ENCODE measurements around the gene FAM50B.

DNA sequence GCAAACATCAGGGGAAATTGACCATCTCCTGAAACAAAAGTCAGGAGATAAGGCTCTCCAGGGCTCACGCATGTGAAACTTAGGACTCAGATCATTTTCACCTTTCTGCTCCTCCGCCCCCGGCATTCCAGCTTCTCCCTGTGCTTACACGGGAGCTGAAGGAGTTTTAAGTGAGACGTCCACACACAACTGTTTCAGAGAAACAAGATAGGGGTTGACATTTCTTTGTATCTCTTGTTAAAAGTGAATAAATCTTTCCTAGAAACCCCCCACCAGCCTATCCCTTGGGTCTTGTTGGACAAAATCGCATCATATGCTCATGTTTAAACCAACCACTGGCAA, 46.1 kb downstream of the FAM50B start:
- TF ChIP-seq, protein P1, sequence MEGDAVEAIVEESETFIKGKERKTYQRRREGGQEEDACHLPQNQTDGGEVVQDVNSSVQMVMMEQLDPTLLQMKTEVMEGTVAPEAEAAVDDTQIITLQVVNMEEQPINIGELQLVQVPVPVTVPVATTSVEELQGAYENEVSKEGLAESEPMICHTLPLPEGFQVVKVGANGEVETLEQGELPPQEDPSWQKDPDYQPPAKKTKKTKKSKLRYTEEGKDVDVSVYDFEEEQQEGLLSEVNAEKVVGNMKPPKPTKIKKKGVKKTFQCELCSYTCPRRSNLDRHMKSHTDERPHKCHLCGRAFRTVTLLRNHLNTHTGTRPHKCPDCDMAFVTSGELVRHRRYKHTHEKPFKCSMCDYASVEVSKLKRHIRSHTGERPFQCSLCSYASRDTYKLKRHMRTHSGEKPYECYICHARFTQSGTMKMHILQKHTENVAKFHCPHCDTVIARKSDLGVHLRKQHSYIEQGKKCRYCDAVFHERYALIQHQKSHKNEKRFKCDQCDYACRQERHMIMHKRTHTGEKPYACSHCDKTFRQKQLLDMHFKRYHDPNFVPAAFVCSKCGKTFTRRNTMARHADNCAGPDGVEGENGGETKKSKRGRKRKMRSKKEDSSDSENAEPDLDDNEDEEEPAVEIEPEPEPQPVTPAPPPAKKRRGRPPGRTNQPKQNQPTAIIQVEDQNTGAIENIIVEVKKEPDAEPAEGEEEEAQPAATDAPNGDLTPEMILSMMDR (IDR thresholded peaks at IDR 0.05 in 4 of 5, conservative IDR thresholded peaks at IDR 0.05 in 1 of 5) = no peak
- no peak for TF ChIP-seq POLR2A (IDR thresholded peaks at IDR 0.05)

Data from gastrocnemius medialis (tissue), 4 donors.